Thyroid gland (tissue), 4 donors: Measurements from ENCODE around the gene TMIGD3. TPM values are rescaled to one million over a fixed set of nuclear protein-coding genes. Genes with fewer than 3 reads are reported as not detected.

Experiments
- DNase-seq, 2 donors: peaks; one replicate each; pipeline ENCODE4 v3.0.0-alpha.2; 2019
- H3K27ac ChIP-seq, 3 donors: fragments of 200-600 bp; sonication (generic); 1 replicate in 2 of 3; 2 replicates in 1 of 3; pipeline ENCODE4 v1.5.1; 2016 to 2019; ENCODE audit warnings: mild to moderate bottlenecking in 1 of 3, moderate library complexity in 1 of 3
- H3K27me3 ChIP-seq: fragments of 200-600 bp; sonication (generic); one replicate; pipeline ENCODE4 v1.5.1; 2019
- H3K36me3 ChIP-seq, 2 donors: fragments of 200-600 bp; sonication (generic); one replicate each; pipeline ENCODE4 v1.5.1; 2016 to 2019
- H3K4me1 ChIP-seq, 2 donors: fragments of 200-600 bp; sonication (generic); one replicate each; pipeline ENCODE4 v1.5.1; 2017 to 2019
- H3K4me3 ChIP-seq, 3 donors: fragments of 200-600 bp; sonication (generic); replicated peaks in 1 of 3; 1 replicate in 2 of 3; 2 replicates in 1 of 3; pipeline ENCODE4 v1.5.1; 2016; ENCODE audit warnings: mild to moderate bottlenecking in 1 of 3
- H3K9me3 ChIP-seq: fragments of 200-600 bp; sonication (generic); one replicate; pipeline ENCODE4 v1.5.1; 2017
- POLR2A ChIP-seq, 2 donors: fragments of 450-650 bp; IDR thresholded peaks; one replicate each; pipeline ENCODE4 v1.6.1; 2017; ENCODE audit warnings: antibody characterized with exemption in 2 of 2, mild to moderate bottlenecking in 2 of 2, moderate library complexity in 1 of 2
- WGBS, 2 donors: methylation state at CpG; one replicate each; pipeline ENCODE4 v1.1.5; 2017; 5-methylcytosine and 5-hydroxymethylcytosine counted together
- intact Hi-C: fragments of 100-400 bp; cut with DNase I; formaldehyde crosslinking; loops from one replicate; pipeline ENCODE4 v1.15.1; 2023
- total RNA-seq, 4 donors: library from RNA; depleted of rRNA; stranded (reverse); fragments of >200 nt; gene quantifications; one replicate each; pipeline ENCODE4 v1.2.3, GENCODE V29; 2016
- TF ChIP-seq, protein P1 (sequence below), 6 experiments: fragments of 200-600 bp in 3 of 6; fragments of 450-650 bp in 3 of 6; sonication (generic) in 3 of 6; IDR thresholded peaks; one replicate each; pipeline ENCODE4 v1.5.1; 2016 to 2019; ENCODE audit warnings: antibody characterized with exemption in 6 of 6, mild to moderate bottlenecking in 2 of 6, inconsistent platforms in 1 of 6, moderate library complexity in 1 of 6

TMIGD3 gene
- total RNA-seq, 4 donors from 2014 or later = 0.89 to 8.7 TPM; not detected in 2

DNA sequence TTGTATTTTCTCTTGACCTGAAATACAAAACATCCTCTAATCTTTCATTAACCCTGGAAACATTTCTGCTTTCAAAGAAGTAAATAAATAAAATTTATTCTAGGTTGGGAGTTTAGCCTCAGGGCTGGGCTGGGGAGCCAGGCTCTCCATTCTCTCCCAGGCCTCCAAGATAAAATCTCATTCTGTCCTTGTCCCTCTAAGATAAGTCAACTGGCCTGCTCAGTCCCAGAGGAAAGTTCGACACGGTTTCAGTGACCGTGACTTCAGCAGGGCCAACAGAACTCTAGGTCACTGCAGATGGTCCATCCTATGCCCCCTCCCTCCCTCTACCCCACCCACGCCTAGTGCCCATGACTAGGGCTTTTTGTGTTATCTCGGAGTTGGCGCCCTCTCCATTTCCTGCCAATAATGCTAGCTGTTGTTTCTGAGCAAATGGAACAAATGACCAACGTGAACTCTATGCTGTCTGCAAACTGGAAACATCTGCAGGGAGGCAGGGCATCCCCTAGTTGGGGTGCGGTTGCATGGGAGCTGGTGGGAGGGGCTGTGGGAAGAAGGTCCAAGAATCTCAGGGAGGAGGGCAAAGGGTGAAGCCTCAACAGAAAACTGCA lies 10.1 kb upstream of the TMIGD3 start:
- Histone ChIP-seq H3K36me3 (no peaks in the 10 kb centered on the region), H3K4me3 (no peak overlapping the region), H3K27ac (no peak overlapping the region), H3K4me1 (peaks cover 11 to 36% of the 10 kb centered on the region in 2 donors), H3K9me3 (no peaks in the 10 kb centered on the region), H3K27me3 (no peaks in the 10 kb centered on the region)
- WGBS, 2 donors = 63 to 89% methylated on average over 8 of the region's 8 CpGs
- no peak for DNase-seq
- TF ChIP-seq, protein P1, sequence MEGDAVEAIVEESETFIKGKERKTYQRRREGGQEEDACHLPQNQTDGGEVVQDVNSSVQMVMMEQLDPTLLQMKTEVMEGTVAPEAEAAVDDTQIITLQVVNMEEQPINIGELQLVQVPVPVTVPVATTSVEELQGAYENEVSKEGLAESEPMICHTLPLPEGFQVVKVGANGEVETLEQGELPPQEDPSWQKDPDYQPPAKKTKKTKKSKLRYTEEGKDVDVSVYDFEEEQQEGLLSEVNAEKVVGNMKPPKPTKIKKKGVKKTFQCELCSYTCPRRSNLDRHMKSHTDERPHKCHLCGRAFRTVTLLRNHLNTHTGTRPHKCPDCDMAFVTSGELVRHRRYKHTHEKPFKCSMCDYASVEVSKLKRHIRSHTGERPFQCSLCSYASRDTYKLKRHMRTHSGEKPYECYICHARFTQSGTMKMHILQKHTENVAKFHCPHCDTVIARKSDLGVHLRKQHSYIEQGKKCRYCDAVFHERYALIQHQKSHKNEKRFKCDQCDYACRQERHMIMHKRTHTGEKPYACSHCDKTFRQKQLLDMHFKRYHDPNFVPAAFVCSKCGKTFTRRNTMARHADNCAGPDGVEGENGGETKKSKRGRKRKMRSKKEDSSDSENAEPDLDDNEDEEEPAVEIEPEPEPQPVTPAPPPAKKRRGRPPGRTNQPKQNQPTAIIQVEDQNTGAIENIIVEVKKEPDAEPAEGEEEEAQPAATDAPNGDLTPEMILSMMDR (IDR thresholded peaks at IDR 0.05) = no peak
- no peak for TF ChIP-seq POLR2A (IDR thresholded peaks at IDR 0.05)
- intact Hi-C loops = no loop called here

DNA sequence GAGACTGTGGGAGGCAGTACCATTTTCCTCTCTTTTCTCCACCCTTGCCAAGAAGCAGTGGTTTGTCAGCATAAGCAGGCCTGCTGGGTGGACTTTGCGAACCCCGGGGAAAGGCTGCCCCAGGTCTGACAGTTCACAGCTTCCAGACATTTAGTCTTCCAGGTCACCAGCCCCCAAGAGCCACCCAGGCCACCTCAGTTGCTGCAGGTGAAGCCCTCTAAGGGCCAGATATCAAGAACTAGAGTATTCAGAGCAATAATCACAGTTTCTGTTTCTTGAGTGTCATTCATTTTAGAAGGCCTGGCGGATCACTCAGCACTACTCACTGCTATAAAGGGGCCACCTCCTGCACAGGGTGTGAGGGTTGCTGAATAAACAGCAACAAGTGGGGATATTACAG lies 9.5 kb upstream of the TMIGD3 start:
- TF ChIP-seq, protein P1 (IDR thresholded peaks at IDR 0.05) = no peak
- no peak for DNase-seq
- intact Hi-C loops = no loop called here

DNA sequence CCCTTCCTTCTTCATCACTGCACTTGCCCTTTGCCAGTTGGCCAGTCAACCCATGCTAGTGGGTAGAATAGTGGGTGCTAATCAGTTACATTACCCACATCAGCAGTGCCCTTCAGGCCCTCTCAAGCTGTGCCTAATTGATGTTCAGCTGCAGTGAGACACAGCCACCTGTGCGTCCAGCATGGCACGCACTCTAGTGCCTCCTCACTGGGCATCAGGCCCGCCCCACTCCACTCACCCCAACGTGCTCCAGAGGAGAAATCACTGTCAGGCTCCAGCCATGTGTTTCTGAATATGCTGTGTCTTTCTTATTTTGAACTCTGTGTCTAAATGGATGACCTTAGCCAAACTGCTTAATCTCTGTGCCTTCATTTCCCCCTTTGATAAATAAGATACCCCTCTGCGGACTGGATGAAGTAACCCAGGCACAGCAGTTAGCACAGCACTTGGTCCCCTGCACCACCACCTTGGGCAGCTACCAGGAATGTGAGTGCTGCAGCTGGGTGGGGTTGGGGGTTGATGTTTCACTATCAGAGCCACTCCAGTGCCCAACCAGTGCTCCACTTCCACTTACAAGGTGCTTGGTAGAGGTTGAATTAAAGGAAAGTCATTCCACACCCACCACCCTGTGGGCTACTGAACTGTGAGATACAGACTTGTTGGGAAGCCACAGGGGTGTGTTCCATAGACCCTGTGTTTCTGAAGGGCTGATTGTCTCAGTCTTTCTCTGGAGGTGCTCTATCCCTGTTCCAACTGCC lies 8.9 kb upstream of the TMIGD3 start:
- 44% methylated on average over 5 of the region's 5 CpGs for WGBS, 2 donors

More for the DNA sequence above, 9.5 kb upstream of the TMIGD3 start:
- WGBS, 2 donors = 63 to 74% methylated on average over 3 of the region's 3 CpGs
- no peaks in the 10 kb centered on the region for H3K27me3 ChIP-seq
- H3K4me1 ChIP-seq = peaks cover 13 to 40% of the 10 kb centered on the region in 2 donors
- no peak overlapping the region for H3K4me3 ChIP-seq
- no peak overlapping the region for H3K27ac ChIP-seq
- H3K36me3 ChIP-seq = no peaks in the 10 kb centered on the region
- no peaks in the 10 kb centered on the region for H3K9me3 ChIP-seq

DNA sequence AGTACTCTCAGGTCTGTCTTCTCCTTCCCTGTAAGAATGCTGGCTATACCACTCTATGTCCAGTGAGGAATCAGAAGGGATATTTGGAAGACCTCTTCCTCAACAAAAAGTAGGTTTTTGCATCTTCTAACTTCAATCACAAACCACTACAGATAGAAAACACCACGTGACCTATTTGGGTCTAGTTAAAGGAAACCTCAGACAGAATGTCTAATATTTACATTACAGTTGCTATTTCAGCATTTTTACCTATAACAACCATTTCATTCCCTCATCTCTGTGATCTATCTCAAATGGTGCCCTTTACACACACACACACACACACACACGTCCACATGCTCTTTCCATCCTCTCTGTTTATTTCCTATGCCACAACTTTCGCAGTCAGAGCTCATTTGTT lies 7.9 kb upstream of the TMIGD3 start:
- peaks cover 19 to 50% of the 10 kb centered on the region in 2 donors for H3K4me1 ChIP-seq
- no peak overlapping the region for H3K4me3 ChIP-seq
- 86 to 88% methylated on average over 3 of the region's 3 CpGs for WGBS, 2 donors
- H3K27me3 ChIP-seq = no peaks in the 10 kb centered on the region
- TF ChIP-seq POLR2A (IDR thresholded peaks at IDR 0.05) = no peak
- TF ChIP-seq, protein P1 (IDR thresholded peaks at IDR 0.05) = no peak
- no peak overlapping the region for H3K27ac ChIP-seq
- H3K36me3 ChIP-seq = no peaks in the 10 kb centered on the region
- no peaks in the 10 kb centered on the region for H3K9me3 ChIP-seq
- intact Hi-C loops = no loop called here
- no peak for DNase-seq

More for the DNA sequence above, 8.9 kb upstream of the TMIGD3 start:
- H3K4me1 ChIP-seq = peaks cover 20 to 46% of the 10 kb centered on the region in 2 donors
- H3K36me3 ChIP-seq = no peaks in the 10 kb centered on the region
- intact Hi-C loops = no loop called here
- no peak overlapping the region for H3K27ac ChIP-seq
- peak; percentile 71 to 76 for DNase-seq
- TF ChIP-seq, protein P1 (IDR thresholded peaks at IDR 0.05) = no peak
- no peak for TF ChIP-seq POLR2A (IDR thresholded peaks at IDR 0.05)
- H3K9me3 ChIP-seq = no peaks in the 10 kb centered on the region
- no peaks in the 10 kb centered on the region for H3K27me3 ChIP-seq
- no peak overlapping the region for H3K4me3 ChIP-seq

DNA sequence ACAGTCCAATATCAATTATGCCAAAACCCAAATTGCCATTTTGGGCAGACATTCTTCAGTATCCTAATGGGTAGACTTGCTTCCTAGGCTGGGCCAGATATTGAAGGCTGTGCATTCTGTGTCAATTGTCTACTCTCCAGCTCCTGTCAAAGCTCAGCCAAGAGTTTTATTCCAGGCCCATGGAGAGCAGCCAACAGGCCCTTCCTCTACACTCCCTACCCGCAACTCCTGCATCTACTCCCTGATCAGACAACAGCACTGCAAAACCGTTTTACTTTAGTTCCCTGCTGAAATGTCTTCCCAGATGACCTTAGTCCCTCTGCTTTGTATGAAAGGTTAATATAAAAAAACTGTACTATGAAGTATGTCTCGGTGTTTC lies 6.6 kb upstream of the TMIGD3 start:
- intact Hi-C loops = loop anchor here (2.0 to 5.0 kb wide), 2 partner anchors 147 to 242 kb away; no protein-coding TSS in a partner anchor
- 51 to 61% methylated on average over 3 of the region's 3 CpGs for WGBS, 2 donors
- no peak for TF ChIP-seq POLR2A (IDR thresholded peaks at IDR 0.05)
- TF ChIP-seq, protein P1 (IDR thresholded peaks at IDR 0.05) = no peak
- H3K27me3 ChIP-seq = no peaks in the 10 kb centered on the region
- DNase-seq = no peak
- no peaks in the 10 kb centered on the region for H3K36me3 ChIP-seq
- H3K27ac ChIP-seq = no peak overlapping the region
- H3K4me1 ChIP-seq = peaks cover 14 to 41% of the 10 kb centered on the region in 2 donors
- no peak overlapping the region for H3K4me3 ChIP-seq
- no peaks in the 10 kb centered on the region for H3K9me3 ChIP-seq
